GM12864 (cell line): ENCODE measurements around the gene SH3PXD2A.

Source experiments
- DNase-seq: peaks from one replicate; pipeline ENCODE4 v3.0.0-alpha.2; 2011; ENCODE audit warnings: low read depth
- H3K4me3 ChIP-seq: 2 replicates; pipeline ENCODE4 v1.5.1; 2011; ENCODE audit warnings: mild to moderate bottlenecking, low read depth, low read length, control low read depth
- CTCF ChIP-seq: IDR thresholded peaks from 2 replicates; pipeline ENCODE4 v1.5.1; 2011; ENCODE audit warnings: low read depth, mild to moderate bottlenecking, moderate library complexity, low read length, control low read depth, inconsistent platforms; ENCODE audit errors: missing control alignments

The SH3PXD2A gene

GRCh38 chr10:103701380-103702222 lies 153.8 kb downstream of the SH3PXD2A start:
- DNase-seq = no peak
- H3K4me3 ChIP-seq = no peak overlapping the region
- TF ChIP-seq CTCF = no peak

GRCh38 chr10:103700436-103700715 lies 155.0 kb downstream of the SH3PXD2A start:
- DNase-seq = no peak
- no peak for TF ChIP-seq CTCF
- H3K4me3 ChIP-seq = no peak overlapping the region

- TF ChIP-seq CTCF = peak; percentile 4
- H3K4me3 ChIP-seq = no peak overlapping the region
- no peak for DNase-seq
Observed at GRCh38 chr10:103699611-103700435, 155.6 kb downstream of the SH3PXD2A start.

DNA sequence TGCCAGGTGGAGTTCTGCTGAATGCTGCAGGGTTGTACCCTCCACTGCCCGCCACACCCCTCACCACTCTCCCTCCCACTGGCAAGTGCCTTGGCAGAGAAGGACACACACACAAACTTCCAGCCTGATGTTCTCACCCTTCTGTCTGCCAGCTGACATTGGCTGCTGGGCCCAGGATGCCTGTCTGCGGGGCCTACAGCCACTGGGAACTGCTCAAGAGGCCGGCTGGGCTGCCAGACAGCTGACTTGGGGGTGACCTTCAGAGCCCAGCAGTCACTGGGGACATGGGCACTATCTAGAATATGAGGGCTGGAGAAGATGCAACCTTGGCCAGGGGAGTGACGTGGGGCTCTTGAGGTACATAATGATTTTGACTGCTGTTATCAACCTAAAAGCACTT lies 157.1 kb downstream of the SH3PXD2A start:
- no peak for DNase-seq
- no peak for TF ChIP-seq CTCF
- H3K4me3 ChIP-seq = no peak overlapping the region

- H3K4me3 ChIP-seq = no peak overlapping the region
- TF ChIP-seq CTCF = no peak
- DNase-seq = no peak
Observed at GRCh38 chr10:103697787-103698186, 157.6 kb downstream of the SH3PXD2A start.

DNA sequence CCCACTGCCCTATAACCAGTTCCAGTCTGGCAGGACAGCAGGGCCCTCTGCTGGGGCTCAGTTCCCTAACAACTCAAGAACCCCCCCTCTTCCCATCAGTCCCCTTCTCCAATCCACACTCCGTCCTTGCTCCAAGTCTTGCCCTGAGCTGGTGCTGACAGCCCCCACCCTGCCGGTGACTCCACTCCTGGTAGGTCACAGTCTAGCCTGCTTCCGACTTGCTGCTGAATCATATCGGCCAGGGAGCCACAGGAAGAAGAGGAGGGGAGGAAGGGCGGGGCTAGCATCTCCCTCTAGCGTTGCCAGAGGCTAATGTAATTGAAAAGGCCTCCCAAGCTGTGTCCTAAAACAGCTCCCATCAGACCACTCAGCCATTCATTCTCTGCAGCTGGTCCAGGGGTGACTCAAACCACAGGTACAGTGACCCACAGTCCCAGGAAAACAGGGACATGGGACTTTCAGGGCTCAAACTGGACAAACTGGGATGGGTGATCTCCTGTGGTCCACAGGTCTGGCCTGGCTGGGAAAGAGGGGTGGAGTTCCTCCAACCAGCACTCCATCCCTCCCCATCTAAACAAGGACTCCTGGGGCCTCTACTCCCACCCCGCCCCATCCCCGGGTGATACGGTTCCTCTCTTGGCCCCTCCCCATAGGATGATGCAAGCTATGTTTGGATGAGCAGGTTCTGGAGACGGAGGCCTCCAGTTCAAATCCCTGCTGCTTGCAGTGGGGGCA lies 158.8 kb downstream of the SH3PXD2A start:
- TF ChIP-seq CTCF = peak; percentile 62
- DNase-seq = peak; percentile 61
- H3K4me3 ChIP-seq = no peak overlapping the region; the same call in 1 of the 2 replicates
